GM18951 (cell line): ENCODE results near the gene ACACA.
"Not testable (repeated sequence)": the region's sequence is repeated elsewhere in the genome, so short reads cannot be mapped to it uniquely, and the experiment has no call there.

Experiments used
- POLR2A ChIP-seq: IDR thresholded peaks from 4 replicates; pipeline ENCODE4 v1.6.1; 2011; ENCODE audit warnings: mild to moderate bottlenecking; ENCODE audit not compliant: insufficient read length, insufficient read depth; ENCODE audit errors: extremely low read depth
- in situ Hi-C: fragments of 300-500 bp; cut with MboI; formaldehyde crosslinking; loops from one replicate; pipeline ENCODE4 v1.12.0; 2022; ENCODE audit warnings: low sequenced_read_pairs, mixed read lengths, inconsistent platforms; ENCODE audit not compliant: unreplicated experiment

Gene ACACA

GRCh38 chr17:37406635-37407461 lies at the start of gene ACACA, which contains the start of gene TADA2A:
TSS of gene ACACA (minus strand) at chr17:37406836. CDS start at chr17:37406299, 537 bp downstream.
TSS of gene TADA2A (plus strand) at chr17:37406886. CDS start at chr17:37411366, 4,480 bp downstream.
- peak; percentile 90 for TF ChIP-seq POLR2A
- in situ Hi-C loops = no loop called here

GRCh38 chr17:37450112-37450511 lies 43.5 kb upstream of the ACACA start:
- in situ Hi-C loops = no loop called here
- TF ChIP-seq POLR2A = no peak

GRCh38 chr17:37447641-37448040 lies 41.0 kb upstream of the ACACA start:
- no peak for TF ChIP-seq POLR2A

GRCh38 chr17:37446027-37446426 lies 39.4 kb upstream of the ACACA start:
- TF ChIP-seq POLR2A = no peak
- in situ Hi-C loops = no loop called here

More at GRCh38 chr17:37447641-37448040, 41.0 kb upstream of the ACACA start:
- in situ Hi-C loops = no loop called here

GRCh38 chr17:37441369-37442014 lies 34.9 kb upstream of the ACACA start:
- in situ Hi-C loops = not testable (repeated sequence)

- in situ Hi-C loops = no loop called here
These were observed 33.8 kb upstream of the ACACA start for GRCh38 chr17:37440424-37440823.

GRCh38 chr17:37438141-37438540 lies 31.5 kb upstream of the ACACA start:
- TF ChIP-seq POLR2A = no peak
- in situ Hi-C loops = no loop called here

More at GRCh38 chr17:37440424-37440823, 33.8 kb upstream of the ACACA start:
- TF ChIP-seq POLR2A = no peak

- no peak for TF ChIP-seq POLR2A
- in situ Hi-C loops = no loop called here
These were observed 26.0 kb upstream of the ACACA start for GRCh38 chr17:37432671-37433070.

GRCh38 chr17:37430051-37430627 lies 23.5 kb upstream of the ACACA start:
- no peak for TF ChIP-seq POLR2A
- in situ Hi-C loops = no loop called here

GRCh38 chr17:37429453-37429852 lies 22.8 kb upstream of the ACACA start:
- in situ Hi-C loops = no loop called here
- TF ChIP-seq POLR2A = no peak

- in situ Hi-C loops = no loop called here
- TF ChIP-seq POLR2A = no peak
These were observed 22.4 kb upstream of the ACACA start for GRCh38 chr17:37429039-37429438.

GRCh38 chr17:37425268-37425667 lies 18.6 kb upstream of the ACACA start:
- no peak for TF ChIP-seq POLR2A
- in situ Hi-C loops = no loop called here

- TF ChIP-seq POLR2A = no peak
- in situ Hi-C loops = no loop called here
These were observed 16.5 kb upstream of the ACACA start for GRCh38 chr17:37422971-37423625.
